Activated CD4-positive, CD25-positive, alpha-beta regulatory T cell treated with anti-CD3 and anti-CD28 coated beads, Interleukin-2, amount 50 U/mL, for 72 hours (primary cell): Measurements from ENCODE around the gene ASB16.
"Not testable (repeated sequence)": the region's sequence is repeated elsewhere in the genome, so short reads cannot be mapped to it uniquely, and the experiment has no call there.

Experiments
- DNase-seq: peaks from one replicate; pipeline ENCODE4 v3.0.0; 2021

ASB16 gene

GRCh38 chr17:44149066-44149465 is 21.4 kb upstream of the ASB16 start:
- not testable (repeated sequence) for DNase-seq

DNA sequence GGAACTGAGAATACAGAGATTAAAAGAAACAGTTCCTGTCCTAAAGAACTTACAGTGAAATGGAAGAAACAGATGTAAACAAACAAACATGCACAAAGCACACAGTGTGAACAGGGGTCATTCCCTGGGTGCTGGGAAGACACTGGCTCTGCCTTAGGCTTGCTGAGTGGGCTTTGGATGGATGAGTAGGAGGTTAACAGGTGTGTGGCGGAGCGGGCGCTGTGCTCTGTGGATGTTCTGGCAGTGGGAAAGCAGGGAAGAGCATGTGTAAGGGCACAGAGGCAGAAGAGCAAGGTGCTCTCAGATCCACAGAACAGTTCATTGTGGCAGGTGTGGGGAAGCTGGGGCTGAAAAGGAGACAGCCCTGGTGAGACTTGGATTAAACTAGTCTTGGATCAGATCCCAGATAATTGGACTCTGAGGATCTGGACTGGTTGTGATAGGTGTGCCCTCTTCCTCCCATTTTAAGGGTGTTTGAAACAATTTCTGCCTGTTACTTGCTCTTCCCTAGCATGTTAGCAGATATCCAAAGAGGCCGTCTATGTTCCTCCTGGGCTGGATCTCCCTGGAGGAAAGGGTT is 20.7 kb upstream of the ASB16 start:
- DNase-seq: no peak

DNA sequence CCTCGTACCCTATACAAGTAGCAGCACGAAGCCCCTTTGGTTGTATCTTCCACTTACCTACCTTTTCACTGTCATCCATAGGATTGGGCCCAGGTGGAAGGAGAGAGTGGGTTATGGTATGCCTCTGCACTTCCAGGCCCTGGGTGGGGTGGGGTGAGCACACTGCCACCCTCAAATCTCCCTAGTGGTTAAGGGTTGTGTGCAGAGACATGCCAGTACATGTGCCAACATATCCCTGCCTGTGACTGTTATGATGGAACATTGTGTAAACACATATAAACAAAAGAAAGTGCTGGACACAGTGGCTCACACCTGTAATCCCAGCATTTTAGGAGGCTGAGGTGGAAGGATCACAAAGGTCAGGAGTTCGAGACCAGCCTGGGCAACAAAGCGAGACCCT is 17.6 kb upstream of the ASB16 start:
- no peak for DNase-seq

DNA sequence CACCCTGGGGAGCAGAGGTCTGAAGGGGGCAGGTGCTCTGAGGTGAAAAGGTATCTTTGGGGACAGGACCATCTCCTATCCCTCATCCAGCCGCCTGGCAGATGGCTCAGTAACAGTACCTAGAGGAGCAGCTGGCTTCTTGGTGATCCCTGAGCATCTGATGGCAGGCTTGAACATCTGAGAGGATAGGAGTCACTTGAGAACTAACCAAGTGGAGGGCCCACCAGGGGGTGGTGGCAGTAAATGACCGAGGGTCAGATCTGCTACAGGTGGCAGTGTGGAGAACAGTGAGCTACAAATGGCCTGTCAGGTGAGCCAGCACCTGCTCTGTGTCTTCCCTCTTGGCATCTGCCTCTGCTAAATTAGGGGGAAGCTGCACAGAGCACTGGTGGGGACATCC is 15.0 kb upstream of the ASB16 start:
- DNase-seq: no peak

DNA sequence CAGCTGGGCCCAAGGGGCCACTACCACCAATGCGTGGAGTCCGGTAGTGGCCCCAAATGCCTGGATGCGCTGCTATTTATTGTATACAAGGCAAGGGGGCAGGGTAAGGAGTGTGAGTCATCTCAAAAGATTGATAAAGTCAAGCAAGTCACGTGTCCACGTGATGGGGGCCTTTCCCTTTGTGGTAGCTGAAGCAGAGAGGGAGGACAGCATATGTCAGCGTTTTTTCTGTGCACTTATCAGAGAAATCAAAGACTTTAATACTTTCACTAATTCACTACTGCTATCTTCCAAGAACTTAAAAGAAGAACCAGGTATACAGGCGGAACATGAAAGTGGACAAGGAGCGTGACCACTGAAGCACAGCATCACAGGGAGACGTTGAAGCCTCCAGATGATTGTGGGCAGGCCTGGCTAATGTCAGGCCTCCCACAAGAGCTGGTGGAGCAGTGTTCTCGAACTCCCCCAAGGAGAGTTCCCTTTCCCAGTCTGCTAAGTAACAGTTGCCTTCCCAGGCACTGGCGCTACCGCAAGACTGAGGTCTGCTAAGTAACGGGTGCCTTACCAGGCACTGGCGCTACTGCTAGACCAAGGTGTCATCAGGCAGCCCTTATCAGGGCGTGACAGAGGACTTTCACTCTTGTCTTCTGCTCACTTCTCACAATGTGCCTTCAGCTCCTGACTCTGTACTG is 10.8 kb upstream of the ASB16 start:
- no peak for DNase-seq

GRCh38 chr17:44164476-44164875 is 6.0 kb upstream of the ASB16 start:
- DNase-seq: no peak

DNA sequence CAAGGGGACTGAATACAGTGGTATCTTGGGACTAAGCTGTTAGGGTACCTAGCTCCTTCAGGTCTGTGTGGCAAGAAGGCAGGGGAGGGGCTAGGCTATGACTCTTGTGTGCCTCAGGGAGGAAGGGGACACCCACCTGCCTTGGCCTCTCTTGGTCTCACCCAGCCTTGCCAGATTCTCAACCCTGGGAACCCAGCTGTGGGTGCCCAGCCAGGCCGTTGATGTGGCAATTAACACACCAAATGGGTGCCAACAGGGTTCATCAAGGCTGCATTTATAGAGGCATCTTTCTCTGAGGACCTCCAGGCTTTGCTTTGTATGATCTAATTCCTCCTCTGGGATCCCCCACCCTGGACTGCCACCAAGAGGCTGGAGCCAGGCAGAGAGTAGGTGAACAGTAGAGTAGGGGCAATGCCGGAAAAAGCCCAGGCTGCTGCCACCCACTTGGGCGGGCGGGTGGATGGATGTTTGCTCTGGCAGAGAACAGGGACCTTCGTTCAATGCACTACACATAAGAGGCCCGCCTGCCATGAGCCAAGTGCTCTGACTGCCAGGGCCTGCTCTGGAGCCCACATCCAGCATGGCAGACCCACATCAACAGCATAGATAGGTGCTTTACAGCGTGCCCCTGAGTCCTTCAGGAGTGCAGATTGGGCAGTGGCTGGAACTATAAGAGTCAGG is 3.2 kb upstream of the ASB16 start:
- no peak for DNase-seq

DNA sequence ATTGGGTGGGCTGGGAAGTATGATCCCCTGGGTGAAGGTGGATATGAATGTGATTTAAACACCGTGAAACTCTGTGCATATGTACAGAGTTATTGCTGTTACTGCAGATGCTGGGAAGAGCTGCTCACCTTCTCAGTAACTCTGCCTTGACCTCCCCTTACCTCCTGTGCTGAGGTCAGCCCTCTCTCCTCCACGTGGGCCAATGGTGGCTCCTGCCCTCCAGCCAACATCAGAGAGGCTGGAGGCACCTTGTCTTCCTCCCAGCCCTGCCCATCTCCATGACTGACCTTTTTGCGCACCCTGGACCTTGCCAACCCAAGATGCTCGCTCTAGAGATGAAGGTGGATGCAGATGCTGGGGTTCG is 387 bp upstream of the ASB16 start:
- DNase-seq: no peak

DNA sequence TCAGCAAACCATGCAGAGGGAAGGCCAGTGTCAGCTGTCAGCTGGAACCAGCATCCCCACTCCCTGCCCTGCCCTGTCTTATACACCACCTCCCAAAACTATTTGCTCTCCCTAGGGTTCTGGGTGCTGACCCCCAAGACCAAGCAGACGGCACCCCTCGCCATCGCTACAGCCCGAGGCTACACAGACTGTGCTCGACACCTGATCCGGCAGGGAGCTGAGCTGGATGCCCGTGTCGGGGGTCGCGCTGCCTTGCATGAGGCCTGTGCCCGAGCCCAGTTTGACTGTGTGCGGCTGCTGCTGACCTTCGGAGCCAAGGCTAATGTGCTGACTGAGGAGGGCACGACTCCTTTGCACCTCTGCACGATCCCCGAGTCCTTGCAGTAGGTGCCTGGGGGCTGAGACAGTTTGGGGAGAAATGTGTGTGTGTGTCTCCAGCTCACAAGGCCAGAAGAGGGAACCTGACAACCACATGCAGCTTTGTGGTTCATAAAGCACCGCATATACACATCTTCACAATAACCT is 1.5 kb downstream of the ASB16 start:
- no peak for DNase-seq

DNA sequence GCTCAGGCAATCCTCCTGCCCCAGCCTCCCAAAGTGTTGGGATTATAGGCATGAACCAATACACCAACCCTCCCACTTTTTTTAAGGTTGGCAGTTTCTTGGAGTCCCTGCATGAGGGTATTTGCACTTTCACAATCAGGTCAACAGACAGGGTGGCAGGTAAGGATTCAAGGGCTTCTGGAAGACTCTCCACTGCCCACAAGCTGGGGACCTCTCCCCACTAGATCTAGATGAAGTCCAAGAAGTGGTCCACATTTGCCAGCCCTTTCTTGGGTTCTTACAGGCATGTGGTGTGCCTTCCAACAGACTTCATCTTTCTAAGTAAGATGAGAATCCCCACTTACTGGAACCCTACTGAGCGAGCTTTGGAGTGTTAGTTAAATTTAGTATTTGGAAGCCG is 3.9 kb downstream of the ASB16 start:
- DNase-seq: no peak

- no peak for DNase-seq
Observed at GRCh38 chr17:44176257-44176656, 5.8 kb downstream of the ASB16 start.

- DNase-seq: no peak
Observed at GRCh38 chr17:44176671-44177501, 6.4 kb downstream of the ASB16 start.

- no peak for DNase-seq
Observed at GRCh38 chr17:44177640-44178039, 7.1 kb downstream of the ASB16 start.

DNA sequence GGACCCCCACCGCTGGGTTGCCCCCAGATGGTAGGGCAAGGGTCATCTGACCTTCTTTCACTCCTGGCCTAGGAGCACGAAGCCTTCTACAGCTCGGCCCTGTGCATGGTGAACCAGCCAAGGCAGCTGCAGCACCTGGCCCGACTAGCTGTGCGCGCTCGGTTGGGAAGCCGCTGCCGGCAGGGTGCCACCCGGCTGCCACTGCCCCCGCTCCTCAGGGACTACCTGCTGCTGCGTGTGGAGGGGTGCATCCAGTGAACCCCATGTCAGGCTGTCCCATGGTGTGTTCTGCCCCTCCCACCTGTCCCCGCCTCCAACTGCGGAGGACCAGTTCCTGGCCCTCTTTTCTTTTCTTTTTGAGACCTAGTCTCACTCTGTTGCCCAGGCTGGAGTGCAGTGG is 7.6 kb downstream of the ASB16 start:
- no peak for DNase-seq

DNA sequence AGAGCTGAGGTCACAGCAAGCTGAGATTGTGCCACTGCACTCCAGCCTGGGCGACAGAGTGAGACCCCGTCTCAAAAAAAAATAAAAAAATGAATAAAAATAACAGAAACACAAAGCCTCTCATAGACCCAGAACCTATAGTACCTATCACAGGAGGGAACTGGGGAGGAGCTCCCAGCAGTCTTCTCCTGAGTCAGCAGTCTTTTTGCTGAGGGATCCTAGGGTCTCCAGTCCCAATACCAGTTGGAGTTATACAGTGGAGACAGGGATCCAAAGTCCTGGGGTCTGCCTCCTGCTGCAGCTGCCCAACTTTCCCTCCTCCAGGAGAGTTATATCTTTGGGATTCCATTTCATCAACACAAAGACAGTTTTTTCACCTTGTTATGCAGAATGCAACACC is 12.5 kb downstream of the ASB16 start:
- DNase-seq: no peak

- DNase-seq: no peak
Observed at GRCh38 chr17:44184212-44184810, 13.8 kb downstream of the ASB16 start.

- peak; percentile 100 for DNase-seq
Observed at GRCh38 chr17:44186307-44187130, 16.0 kb downstream of the ASB16 start, which contains the start of gene TMUB2. TSS of gene TMUB2 (plus strand) at chr17:44186972. CDS start at chr17:44187709, 737 bp downstream.

GRCh38 chr17:44187131-44187899 is 16.8 kb downstream of the ASB16 start:
- no peak for DNase-seq

DNA sequence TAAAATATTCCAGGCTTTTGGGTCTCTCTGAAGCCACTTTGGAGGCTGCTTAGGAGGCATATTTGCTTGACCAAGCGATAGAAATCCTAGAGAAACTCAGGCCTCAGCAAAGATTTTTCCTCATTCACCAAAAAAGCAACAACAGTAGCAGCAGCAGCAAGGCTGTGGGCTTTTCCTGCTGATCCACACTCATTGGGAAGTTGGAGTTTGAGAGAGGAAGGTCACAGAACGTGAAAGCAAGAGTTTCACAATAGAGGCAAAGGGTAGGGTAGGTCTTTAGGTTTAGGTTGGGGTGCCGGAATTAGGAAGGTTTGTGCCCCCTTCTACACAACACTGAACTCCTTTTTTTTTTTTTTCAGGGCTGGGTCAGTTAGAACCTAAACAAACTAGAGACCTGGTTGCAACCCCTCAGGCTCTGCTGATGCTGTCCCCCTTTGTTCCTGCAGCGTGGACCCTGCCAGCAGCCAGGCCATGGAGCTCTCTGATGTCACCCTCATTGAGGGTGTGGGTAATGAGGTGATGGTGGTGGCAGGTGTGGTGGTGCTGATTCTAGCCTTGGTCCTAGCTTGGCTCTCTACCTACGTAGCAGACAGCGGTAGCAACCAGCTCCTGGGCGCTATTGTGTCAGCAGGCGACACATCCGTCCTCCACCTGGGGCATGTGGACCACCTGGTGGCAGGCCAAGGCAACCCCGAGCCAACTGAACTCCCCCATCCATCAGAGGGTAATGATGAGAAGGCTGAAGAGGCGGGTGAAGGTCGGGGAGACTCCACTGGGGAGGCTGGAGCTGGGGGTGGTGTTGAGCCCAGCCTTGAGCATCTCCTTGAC is 18.3 kb downstream of the ASB16 start:
- no peak for DNase-seq

DNA sequence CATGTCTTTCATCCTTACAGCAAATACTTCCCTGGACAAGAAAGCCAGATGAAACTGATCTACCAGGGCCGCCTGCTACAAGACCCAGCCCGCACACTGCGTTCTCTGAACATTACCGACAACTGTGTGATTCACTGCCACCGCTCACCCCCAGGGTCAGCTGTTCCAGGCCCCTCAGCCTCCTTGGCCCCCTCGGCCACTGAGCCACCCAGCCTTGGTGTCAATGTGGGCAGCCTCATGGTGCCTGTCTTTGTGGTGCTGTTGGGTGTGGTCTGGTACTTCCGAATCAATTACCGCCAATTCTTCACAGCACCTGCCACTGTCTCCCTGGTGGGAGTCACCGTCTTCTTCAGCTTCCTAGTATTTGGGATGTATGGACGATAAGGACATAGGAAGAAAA is 20.0 kb downstream of the ASB16 start:
- DNase-seq: no peak
